Measurements from ENCODE around the gene FLT4. TPM values are rescaled to one million over a fixed set of nuclear protein-coding genes. Genes with fewer than 3 reads are reported as not detected.

Gene FLT4
- total and polyA plus RNA-seq, 2 experiments from 2014 or later = 3.4 to 13.8 TPM

- no peak for TF ChIP-seq CREB1 (CRISPR knock-in tag; IDR thresholded peaks at IDR 0.05; ENCODE audit: low read depth)
- TF ChIP-seq EZH2phosphoT487 (IDR thresholded peaks at IDR 0.05; ENCODE audit: unreplicated experiment) = no peak
- TF ChIP-seq JUNB (IDR thresholded peaks at IDR 0.05; ENCODE audit: unreplicated experiment) = no peak
- TF ChIP-seq CTCF (conservative IDR thresholded peaks at IDR 0.05; ENCODE audit: low read depth in 2 of 2) = no peak
- no peak for TF ChIP-seq REST (IDR thresholded peaks at IDR 0.05; ENCODE audit: unreplicated experiment)
- TF ChIP-seq EZH2 (IDR thresholded peaks at IDR 0.05; ENCODE audit: low read depth, unreplicated experiment) = no peak
- TF ChIP-seq STAT1 (IDR thresholded peaks at IDR 0.05; ENCODE audit: unreplicated experiment) = no peak
- TF ChIP-seq ZNF331 (CRISPR knock-in tag; IDR thresholded peaks at IDR 0.05; ENCODE audit: low read depth) = no peak
- Histone ChIP-seq H3K4me3 (no peak overlapping the region), H3K79me2 (replicated peaks; ENCODE audit: insufficient read depth) (no peaks in the 10 kb centered on the region), H3K4me1 (ENCODE audit: insufficient read depth) (no peaks in the 10 kb centered on the region), H2AFZ (no peak overlapping the region), H3K27me3 (ENCODE audit: insufficient read depth) (peaks cover 8% of the 10 kb centered on the region), H3K9me2 (ENCODE audit: insufficient read depth) (no peaks in the 10 kb centered on the region), H3F3A (replicated peaks; ENCODE audit: low read depth) (no peaks in the 10 kb centered on the region), H4K20me1 (replicated peaks; ENCODE audit: insufficient read depth) (no peaks in the 10 kb centered on the region), H3K36me3 (ENCODE audit: insufficient read depth) (no peaks in the 10 kb centered on the region), H3K4me2 (no peak overlapping the region), H3K27ac (ENCODE audit: low read depth) (no peak overlapping the region)
- H3K9me3 Mint-ChIP-seq = no peaks in the 10 kb centered on the region
- no peak for ATAC-seq
- H3K4me3 Mint-ChIP-seq = no peak overlapping the region
- DNase-seq (ENCODE audit: low spot score) = no peak
- H3K27ac Mint-ChIP-seq = no peak overlapping the region
- H3K27me3 Mint-ChIP-seq (ENCODE audit: insufficient read depth, low read depth, poor library complexity) = peaks cover 8% of the 10 kb centered on the region
- no peaks in the 10 kb centered on the region for H3K36me3 Mint-ChIP-seq (ENCODE audit: low read depth)
- no peaks in the 10 kb centered on the region for H3K4me1 Mint-ChIP-seq
Measured at GRCh38 chr5:180583738-180584137, 65.7 kb downstream of the FLT4 start.

- H3K4me1 Mint-ChIP-seq = no peaks in the 10 kb centered on the region
- no peak for DNase-seq (ENCODE audit: low spot score)
- no peak overlapping the region for H3K27ac Mint-ChIP-seq
- TF ChIP-seq CREB1 (CRISPR knock-in tag; IDR thresholded peaks at IDR 0.05; ENCODE audit: low read depth) = no peak
- TF ChIP-seq CTCF (conservative IDR thresholded peaks at IDR 0.05; ENCODE audit: low read depth in 2 of 2) = no peak
- no peak for TF ChIP-seq EZH2phosphoT487 (IDR thresholded peaks at IDR 0.05; ENCODE audit: unreplicated experiment)
Measured at GRCh38 chr5:180580681-180581080, 68.7 kb downstream of the FLT4 start.

More at GRCh38 chr5:180580681-180581080, 68.7 kb downstream of the FLT4 start:
- Histone ChIP-seq H3K27ac (ENCODE audit: low read depth) (no peak overlapping the region), H3K27me3 (ENCODE audit: insufficient read depth) (no peaks in the 10 kb centered on the region), H3K4me1 (ENCODE audit: insufficient read depth) (no peaks in the 10 kb centered on the region), H3K36me3 (ENCODE audit: insufficient read depth) (peaks cover 7% of the 10 kb centered on the region; the same call in 1 of the 2 replicates), H4K20me1 (replicated peaks; ENCODE audit: insufficient read depth) (0 out of 2 replicates have a peak, but pooled peaks cover 11% of the 10 kb centered on the region), H3K4me3 (no peak overlapping the region), H3K4me2 (no peak overlapping the region), H3F3A (replicated peaks; ENCODE audit: low read depth) (no peaks in the 10 kb centered on the region), H3K79me2 (replicated peaks; ENCODE audit: insufficient read depth) (no peaks in the 10 kb centered on the region), H2AFZ (no peak overlapping the region), H3K9me2 (ENCODE audit: insufficient read depth) (no peaks in the 10 kb centered on the region)
- H3K4me3 Mint-ChIP-seq = no peak overlapping the region
- H3K9me3 Mint-ChIP-seq = no peaks in the 10 kb centered on the region
- no peak; the same call in 2 of the 3 replicates for ATAC-seq
- H3K27me3 Mint-ChIP-seq (ENCODE audit: insufficient read depth, low read depth, poor library complexity) = peaks cover 8% of the 10 kb centered on the region
- H3K36me3 Mint-ChIP-seq (ENCODE audit: low read depth) = peaks cover 25% of the 10 kb centered on the region
